NK-92 (cell line): ENCODE results near the gene STT3B.
"Not testable (repeated sequence)": the region's sequence is repeated elsewhere in the genome, so short reads cannot be mapped to it uniquely, and the experiment has no call there.

Experiments used
- DNase-seq: peaks from one replicate; lab custom pipeline; 2025; ENCODE audit not compliant: unreplicated experiment; lab: John Stamatoyannopoulos, UW

The STT3B gene

DNA sequence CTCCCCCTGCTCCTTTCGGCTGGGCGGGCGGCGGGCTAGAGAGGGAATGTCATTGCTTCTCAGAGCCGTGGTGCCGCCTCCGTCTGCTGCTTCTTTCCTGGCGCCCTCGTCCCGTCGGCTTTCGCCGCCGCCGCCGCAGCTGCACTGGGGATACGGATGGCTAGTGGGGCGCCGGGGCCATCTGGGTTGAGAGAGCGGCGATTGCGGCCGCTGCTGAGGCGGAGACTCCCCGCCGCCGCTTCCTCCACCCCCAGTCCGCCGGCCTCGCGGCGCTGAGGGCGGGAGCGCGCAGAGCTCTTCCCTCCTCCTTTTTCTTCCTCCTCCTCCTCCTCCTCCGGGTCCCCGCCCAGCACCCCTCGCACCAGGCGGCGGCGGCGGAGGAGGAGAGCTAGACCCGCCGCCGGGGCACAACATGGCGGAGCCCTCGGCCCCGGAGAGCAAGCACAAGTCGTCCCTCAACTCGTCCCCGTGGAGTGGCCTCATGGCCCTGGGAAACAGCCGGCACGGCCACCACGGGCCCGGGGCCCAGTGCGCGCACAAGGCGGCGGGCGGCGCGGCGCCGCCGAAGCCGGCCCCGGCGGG lies at the start of gene STT3B:
Gene STT3B (plus strand): TSS at position 339 of the 582 bp plus-strand sequence. CDS start 74 bp downstream, at position 413.
- DNase-seq = no peak

DNA sequence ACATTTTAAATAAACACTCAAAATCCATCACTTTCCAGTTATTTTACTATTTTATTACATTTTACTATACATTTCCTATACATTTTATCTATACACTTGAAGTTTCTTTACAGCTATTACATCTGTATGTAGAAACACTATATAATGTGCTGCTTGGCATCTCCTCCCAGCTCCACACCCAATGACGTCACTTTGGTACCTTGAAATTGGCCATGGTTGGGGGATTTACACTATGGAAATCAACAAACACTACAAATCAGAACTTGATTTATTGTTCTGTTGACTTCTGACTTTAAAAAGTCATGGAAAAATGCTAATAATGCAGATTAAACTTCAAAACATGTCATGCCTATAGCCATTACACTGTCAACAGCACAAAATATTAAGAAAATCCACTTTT lies 48.9 kb upstream of the STT3B start:
- no peak for DNase-seq

DNA sequence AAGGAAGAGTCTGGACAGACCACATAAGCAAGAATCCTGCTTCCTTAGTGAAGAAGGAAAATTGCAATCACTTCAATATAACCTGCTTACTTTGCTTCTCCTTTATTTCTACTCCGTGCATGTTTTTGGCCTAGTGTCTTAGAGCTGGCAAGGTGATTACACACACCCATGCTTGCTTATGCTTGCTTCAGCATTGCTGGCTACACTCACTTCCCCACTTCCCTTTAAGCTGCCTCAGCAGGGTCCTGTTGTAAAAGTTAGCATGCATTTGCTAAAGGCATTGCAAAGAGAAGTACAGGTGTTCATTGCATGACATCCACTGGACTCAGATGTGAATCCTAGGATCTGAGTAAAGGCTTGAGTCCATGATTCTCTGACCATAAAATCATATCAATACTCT lies 47.5 kb upstream of the STT3B start:
- no peak for DNase-seq

DNA sequence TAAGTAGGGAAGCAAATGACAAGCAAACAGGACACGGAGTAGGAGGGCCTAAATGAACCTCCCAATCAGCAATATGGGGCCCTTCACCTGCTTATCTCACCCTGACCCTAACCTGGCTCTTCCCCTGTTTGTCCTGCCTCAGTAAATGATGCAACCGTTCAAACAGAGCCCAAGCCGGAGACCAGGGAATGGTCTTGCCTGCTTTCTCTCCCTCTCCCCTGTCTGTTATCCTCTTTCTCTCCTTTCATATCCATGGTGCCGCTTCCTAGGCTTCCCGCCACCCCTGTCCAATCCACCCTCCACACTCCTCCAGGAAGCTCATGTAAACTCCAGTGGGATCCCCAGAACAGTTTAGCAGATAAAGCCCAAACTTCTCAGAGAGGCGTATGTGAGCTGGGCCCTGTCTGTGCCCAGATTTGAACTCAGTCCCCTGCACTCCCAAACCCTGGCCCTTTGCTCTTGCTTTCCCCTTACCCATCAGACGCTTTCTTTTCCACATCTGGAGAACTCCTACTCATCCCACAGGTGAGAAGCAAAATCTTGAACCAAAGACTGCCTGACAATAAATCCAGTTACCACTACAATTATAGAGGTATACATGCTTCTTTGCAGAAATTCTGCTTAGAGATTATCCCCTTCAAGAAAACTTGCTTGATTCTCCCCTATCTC lies 45.7 kb upstream of the STT3B start:
- DNase-seq = no peak

DNA sequence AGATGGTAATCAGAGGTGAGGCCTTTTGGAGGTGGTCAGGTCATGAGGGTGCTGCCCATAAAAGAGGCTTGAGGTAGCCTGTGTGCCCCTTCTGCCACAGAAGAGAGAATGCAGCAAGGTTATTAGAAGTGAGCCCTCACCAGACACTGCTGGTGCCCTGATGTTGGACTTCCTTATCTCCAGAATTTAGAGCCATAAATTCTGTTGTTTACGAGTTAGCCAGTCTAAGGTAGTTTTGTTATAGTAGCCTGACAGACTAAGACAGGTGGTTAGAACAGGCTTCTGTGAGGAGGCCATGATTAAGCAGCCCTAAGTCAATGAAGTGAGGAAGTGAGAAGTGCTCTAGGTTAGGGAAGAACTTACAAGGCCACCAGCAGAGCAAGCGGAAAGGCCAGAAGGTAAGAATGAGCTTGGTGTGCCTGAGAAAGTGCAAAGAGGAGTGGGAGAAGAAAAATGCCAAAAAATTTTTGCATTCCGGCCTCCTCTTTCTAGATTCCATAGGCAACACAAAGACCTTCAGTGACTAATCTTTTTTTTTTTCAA lies 44.2 kb upstream of the STT3B start:
- DNase-seq = no peak

DNA sequence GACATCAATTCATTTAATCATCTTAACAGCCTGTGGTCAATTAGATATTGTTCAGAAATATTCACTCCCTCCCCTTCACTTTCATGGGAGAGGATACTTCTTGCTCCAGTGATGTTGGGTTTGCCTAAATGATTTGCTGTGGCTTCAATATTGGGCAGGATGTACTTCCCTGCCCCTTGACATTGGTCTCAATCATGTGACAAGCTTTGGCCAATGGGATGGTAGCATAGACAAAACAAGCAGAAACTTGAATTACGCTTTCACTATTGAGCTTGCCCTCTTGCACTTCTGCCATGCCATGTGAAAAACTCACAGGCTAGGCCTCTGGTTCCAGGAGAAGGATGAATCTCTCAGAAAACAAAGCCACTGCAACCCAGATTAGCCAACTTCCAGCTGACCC lies 42.2 kb upstream of the STT3B start:
- no peak for DNase-seq

DNA sequence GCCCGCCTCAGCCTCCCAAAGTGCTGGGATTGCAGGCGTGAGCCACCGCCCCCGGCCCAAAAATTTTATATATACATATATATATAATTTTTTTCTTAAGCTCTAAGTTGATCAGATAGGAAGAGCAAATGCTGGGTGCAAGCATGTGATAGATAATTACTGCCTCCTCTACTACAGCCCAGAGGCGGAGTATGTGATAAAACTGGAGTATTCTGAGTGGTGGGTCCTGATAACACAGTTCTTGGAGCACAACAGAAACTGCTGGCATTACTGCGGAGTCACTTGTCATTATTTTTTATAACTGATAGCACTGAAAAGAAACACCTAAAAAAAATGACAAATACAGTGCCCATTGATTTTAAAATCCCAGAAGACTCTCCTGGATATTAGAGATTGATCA lies 41.1 kb upstream of the STT3B start:
- DNase-seq = no peak

DNA sequence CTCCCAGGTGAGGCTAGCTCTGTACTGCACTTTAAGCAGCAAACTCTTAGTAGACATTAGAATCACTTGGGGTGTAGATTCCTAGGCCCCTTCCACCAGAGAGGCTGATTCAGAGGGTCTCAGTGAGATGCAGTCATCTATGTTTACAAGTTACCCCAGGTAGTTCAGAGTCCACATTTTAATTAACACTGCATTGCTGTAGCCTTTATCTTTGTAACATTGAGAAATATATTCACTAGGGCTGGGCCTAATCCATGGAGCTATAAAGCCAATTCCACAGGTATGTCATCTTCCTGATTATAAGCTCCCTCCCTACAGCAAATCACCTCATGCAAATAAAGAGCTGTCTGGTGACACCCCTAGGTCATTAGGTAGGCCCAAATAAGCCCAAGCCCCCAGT lies 39.6 kb upstream of the STT3B start:
- no peak for DNase-seq

DNA sequence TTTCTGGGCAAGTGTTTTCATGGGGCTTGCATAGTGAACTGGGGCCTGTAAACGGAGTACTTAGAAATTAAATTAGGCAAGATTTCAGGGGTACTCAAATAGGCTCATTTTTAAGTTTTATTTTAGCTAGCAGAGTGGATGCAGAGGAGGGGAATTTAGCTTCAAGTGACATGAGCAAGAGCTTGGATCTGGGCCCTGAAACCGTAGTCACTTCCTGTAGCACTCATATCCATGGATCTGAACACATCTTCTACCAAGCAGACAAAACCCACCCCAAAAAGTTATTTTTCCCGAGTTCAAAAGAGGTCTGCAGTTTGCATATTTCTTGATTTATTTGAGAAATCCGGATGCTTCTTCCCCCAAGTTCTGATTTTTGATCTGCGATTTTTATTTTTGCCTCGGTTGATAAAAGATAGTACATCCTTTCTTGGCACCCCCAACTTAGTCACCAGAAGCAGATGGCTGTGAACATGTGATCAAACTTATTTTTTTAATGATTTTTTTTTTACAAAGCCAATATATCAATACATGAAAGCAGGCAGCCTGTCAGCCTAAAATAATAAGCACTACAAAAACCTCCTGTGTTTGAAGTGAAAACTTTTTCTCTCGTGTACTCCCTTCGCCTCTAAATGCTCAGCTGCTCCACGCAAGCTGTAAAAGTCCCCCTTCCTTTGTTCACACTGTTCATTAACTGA lies 36.6 kb upstream of the STT3B start:
- DNase-seq = no peak

DNA sequence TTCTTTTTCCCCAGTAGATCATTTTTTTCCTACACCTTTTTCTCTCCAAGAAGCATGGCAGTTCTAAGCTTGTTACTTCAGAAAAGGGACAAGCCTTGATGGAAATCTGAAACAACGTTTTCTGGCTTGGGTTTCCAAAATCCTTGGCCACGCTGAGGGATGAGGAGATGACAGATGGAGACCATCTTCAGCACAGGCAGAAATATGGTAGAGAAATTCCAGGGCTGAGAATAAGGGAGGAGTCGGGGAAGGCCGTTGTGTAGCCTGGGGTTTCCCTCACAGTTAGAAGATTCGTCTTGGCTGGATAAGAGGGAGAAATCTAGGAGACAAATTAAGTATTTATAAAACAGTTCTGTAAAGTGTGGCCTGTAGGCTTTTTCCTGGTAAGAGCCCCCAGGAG lies 33.9 kb upstream of the STT3B start:
- DNase-seq = no peak

DNA sequence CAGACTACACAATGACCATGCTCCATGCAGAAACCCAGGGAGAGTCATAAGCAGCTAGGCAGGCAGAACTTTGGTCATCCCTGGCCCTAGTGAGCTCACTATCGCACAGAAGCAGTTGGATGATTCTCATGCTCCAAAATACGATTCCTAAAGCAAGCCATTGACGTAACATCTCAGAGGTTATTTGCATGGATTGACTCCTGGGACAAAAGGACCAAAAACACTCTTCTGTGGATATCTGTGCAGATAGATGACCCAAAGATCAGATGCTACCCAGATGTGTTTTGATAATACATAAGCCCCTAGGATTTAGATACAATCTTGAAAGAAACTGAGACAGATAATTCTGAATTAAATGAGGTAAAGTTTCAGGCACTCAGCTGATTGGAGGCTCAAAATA lies 33.4 kb upstream of the STT3B start:
- no peak for DNase-seq

DNA sequence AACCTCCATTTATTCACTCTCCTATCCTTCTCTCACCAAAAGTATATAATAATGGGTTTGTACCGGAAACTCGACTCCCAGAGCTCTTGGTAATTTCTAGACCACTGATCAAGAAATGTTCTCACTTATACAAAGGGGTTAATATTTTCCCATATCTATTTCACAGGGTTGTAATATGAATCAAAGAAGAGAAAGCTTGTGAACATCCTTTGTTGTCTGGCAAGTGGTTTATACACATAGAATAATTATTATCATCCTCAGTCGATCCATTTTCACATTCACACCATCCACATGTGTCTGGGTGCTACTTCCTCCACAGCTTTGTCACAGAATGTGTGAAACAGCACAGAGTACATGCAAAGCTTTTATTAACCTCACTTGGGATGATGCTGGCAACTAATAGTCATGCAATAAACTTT lies 29.9 kb upstream of the STT3B start:
- DNase-seq = no peak

DNA sequence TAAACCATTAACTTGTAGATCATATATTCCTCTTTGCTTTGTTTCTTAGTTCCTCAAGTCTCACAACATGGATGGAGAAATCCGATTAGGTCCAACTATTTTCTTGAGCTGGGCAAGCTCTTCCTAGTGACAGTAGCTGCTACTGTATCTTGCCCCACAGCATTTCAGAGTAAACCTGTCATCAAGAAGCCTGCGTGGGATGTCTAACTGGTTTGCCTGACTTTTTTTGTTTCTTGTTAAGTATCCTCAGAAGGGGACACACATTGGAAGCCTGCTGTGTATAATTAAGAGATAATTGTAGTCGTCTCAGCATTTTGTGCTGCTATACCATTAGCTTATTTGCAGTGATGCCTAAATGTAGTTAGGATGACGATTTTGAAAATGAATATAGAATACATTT lies 29.3 kb upstream of the STT3B start:
- DNase-seq = no peak

DNA sequence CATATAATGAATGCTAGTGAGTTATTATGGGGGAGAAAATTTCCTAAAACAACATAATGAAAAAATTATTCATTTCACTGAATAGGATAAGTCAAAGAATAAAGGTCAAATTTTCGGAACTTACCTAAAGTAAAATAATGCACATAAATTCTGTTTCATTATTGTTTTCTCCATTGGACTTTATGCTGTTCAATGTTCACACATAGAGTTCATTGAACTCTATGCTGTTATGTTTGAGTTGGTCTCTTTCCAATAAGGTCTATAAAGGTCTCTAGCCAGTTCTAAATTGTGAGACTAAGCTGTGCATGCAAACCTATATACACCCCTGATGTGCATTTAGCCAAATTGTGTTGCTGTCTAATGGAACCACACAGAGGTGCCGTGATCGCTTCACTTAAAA lies 28.5 kb upstream of the STT3B start:
- no peak for DNase-seq

DNA sequence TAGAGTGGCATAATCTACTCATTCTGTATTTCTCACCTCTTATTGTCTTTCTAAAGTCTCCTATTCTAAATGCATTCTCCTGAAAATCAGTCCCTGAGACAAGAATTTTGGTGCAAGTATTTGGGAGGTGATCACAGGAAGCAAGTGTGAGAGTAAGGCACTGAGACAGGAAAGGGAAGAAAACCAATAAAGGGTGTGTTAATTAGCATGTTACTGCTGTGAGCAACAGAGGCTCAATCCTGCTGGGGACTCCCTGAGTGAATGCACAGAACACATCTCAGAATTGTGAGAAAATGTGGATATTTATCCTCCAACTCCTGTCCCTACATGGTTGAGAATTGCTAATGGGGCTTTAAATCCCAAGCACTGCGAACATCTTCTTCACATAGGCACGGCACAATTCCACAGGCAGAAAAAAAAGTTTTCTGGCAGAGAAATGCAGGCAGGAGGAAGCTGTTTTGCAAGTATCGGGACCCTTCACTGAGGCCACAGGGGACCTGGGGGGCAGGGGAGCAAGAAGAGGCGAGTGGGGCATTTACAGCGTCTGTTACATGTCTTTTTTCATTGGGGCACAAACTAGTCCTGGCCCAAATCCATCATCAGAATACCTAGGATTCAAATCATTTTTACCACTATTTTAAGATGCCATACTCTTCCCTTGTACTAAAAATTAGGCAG lies 27.2 kb upstream of the STT3B start:
- DNase-seq = no peak

DNA sequence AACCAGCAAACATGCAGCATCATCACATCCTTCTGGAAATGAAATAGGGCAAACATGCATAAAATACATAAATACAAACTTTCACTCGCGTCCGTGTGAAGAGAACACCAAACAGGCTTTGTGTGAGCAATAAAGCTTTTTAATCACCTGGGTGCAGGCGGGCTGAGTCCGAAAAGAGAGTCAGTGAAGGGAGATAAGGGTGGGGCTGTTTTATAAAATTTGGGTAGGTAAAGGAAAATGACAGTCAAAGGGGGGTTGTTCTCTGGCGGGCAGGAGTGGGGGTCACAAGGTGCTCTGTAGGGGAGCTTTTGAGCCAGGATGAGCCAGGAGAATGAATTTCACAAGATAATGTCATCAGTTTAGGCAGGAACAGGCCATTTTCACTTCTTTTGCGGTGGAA lies 26.2 kb upstream of the STT3B start:
- not testable (repeated sequence) for DNase-seq

DNA sequence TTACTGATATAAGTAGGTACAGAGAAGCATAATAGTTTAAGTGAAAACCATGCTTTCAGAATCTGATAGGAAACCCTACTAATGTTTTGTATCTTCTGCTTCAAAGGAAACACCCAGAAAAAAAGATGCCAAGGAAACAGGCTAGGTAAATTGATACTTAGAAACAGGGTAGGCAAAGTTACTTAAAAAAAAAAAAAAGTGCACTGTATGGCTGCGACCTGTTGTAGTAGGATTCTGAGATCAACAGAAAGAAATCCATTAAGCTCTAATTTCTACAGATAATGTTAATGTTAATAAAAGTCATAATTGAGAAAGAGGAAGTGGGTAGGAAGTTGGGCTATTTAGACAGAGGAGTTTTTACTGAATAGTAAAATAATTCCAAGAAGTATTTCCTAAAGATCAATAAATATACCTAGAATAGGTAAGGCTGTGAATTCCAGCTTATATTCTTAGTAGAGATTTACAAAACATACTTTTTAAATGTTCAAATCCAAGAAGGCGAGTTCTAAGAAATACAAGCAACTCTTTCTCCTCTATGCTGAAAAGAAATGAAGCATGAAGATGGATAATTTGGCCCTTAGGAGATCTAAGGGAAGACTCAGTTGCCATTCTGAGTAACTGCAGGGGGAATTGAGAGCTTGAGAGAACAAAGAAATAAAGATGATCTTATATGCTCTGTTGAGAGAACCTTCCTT lies 24.1 kb upstream of the STT3B start:
- no peak for DNase-seq

DNA sequence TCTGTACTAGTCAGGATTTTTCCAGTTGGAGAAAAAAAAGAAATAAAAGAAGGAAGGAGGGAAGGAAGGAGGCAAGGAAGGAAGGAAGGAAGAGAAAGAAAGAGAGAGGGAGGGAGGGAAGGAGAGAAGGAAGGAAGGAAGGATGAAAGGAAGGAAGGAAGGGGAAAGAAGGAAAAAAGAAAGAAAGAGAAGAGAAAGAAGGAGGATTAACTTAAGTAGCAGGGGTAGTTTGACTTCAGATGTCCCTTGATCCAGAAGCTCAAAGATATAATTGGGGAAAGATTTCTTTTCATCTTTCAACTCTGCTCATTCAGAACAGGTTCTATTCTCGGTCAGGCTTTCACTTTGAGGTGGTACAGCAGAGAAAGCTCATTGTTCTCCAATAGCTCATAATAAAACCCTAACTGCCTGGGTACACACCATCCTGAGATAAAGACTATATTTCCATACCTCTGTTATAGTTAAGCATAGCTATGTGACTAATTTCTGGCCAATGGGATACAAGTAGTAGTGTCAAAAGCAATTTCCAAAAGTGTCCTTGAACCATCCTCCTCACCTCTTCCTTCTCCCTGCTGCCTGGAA lies 23.5 kb upstream of the STT3B start:
- DNase-seq = no peak

DNA sequence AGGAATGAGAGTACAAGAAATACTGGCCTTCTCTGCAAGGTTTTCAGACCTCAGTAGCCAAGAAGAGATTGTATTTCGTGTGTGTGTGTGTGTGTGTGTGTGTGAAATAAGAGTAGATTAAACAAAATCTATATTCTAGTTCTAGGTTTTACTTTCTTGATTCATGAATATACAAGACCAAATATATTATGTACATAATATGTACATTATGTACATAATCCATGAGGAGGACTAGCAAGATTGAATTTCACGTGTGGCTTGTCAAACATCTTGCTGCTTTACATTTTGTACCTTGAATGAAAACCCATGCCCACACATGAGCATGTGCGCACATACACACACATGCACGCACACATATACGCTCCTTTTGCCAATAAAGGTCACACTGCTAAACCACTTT lies 18.2 kb upstream of the STT3B start:
- DNase-seq = no peak

DNA sequence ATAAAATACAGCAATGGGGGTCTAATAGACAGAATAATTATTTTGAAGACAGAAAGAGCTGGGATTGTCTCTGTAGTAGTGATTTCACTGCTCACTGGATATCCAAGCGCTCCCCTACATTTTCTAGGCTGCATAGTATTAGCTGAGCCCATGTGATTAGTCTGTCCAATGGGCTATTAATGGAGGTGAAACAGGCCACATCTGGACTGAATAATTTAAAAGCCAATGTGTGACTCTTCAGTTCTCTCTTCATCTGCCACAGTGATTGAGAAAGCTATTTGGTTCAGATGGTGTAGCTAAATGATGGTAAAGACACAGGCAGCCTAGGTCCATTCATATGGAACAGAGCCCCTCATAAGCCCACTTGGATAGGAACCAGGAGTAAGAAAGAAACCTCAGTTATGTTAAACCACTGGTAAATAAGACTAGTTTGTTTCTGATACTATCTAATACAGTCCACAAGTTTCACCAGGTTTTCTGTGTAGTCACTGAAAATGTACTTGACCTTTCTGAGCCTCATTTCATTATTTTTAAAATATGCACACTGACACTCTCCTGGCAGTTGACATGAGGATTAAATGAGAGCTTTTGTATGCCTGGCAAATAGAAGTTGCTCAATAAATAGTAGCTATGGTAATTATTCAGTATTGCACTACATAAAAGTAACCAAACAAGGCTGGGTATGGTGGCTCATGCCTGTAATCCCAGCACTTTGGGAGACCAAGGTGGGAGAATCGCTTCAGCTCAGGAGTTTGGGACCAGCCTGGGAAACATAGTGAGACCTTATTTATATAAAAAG lies 17.0 kb upstream of the STT3B start:
- DNase-seq = no peak
